NB4 (cell line): Measurements from ENCODE around the gene DYDC1.

Experiments
- POLR2A ChIP-seq: IDR thresholded peaks from 2 replicates; pipeline ENCODE4 v1.6.1; 2011; ENCODE audit warnings: mild to moderate bottlenecking; ENCODE audit not compliant: insufficient read length; ENCODE audit errors: extremely low read depth
- TF ChIP-seq, protein P1 (sequence below): IDR thresholded peaks from one replicate; pipeline ENCODE4 v1.5.1; 2012; ENCODE audit warnings: low read depth, low read length

DNA sequence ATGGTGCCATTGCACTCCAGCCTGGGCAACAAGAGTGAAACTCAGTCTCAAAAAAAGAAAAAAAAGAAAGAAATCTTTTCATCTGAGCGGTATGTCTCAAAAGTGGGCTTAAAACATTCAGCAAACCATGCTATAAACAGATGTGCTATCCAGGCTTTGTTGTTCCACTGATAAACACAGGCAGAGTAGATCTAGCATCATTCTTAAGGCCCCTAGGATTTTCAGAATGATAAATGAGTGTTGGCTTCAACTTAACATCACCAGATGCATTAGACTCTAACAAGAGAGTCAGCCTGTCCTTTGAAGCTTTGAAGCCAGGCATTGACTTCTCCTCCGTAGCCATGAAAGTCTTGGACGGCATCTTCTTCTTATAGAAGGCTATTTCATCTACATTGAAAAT lies 23.1 kb upstream of the DYDC1 start:
- TF ChIP-seq, protein P1, sequence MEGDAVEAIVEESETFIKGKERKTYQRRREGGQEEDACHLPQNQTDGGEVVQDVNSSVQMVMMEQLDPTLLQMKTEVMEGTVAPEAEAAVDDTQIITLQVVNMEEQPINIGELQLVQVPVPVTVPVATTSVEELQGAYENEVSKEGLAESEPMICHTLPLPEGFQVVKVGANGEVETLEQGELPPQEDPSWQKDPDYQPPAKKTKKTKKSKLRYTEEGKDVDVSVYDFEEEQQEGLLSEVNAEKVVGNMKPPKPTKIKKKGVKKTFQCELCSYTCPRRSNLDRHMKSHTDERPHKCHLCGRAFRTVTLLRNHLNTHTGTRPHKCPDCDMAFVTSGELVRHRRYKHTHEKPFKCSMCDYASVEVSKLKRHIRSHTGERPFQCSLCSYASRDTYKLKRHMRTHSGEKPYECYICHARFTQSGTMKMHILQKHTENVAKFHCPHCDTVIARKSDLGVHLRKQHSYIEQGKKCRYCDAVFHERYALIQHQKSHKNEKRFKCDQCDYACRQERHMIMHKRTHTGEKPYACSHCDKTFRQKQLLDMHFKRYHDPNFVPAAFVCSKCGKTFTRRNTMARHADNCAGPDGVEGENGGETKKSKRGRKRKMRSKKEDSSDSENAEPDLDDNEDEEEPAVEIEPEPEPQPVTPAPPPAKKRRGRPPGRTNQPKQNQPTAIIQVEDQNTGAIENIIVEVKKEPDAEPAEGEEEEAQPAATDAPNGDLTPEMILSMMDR: no peak
- no peak for TF ChIP-seq POLR2A
